Effector memory CD8-positive, alpha-beta T cell (primary cell): ENCODE results near the gene IDH1.
"Not testable (repeated sequence)": the region's sequence is repeated elsewhere in the genome, so short reads cannot be mapped to it uniquely, and the experiment has no call there.

ENCODE experiments used
- ATAC-seq: fragments of 150-1000 bp; cut with Tn5 transposase; replicated peaks from 2 replicates; pipeline ENCODE4 v1.10.0; 2021; ENCODE audit warnings: mild to moderate bottlenecking, moderate library complexity
- DNase-seq, 3 experiments: peaks; one replicate each; pipeline ENCODE4 v3.0.0; 2021
- H3K27ac Mint-ChIP-seq, 2 donors: one replicate each; pipeline ENCODE4 v1.8.0; 2022; ENCODE audit warnings: mild to moderate bottlenecking in 2 of 2, mixed read lengths in 2 of 2, moderate library complexity in 2 of 2
- H3K27me3 Mint-ChIP-seq, 2 donors: one replicate each; pipeline ENCODE4 v1.8.0; 2022; ENCODE audit warnings: mixed read lengths in 2 of 2
- H3K36me3 Mint-ChIP-seq: one replicate; pipeline ENCODE4 v1.8.0; 2022; ENCODE audit warnings: mild to moderate bottlenecking, moderate library complexity, mixed read lengths; ENCODE audit not compliant: insufficient read depth
- H3K4me1 Mint-ChIP-seq, 2 donors: one replicate each; pipeline ENCODE4 v1.8.0; 2022; ENCODE audit warnings: low read depth in 2 of 2, mixed read lengths in 2 of 2
- H3K4me3 Mint-ChIP-seq, 2 donors: one replicate each; pipeline ENCODE4 v1.8.0; 2022; ENCODE audit warnings: mild to moderate bottlenecking in 2 of 2, mixed read lengths in 2 of 2, moderate library complexity in 2 of 2
- H3K9me3 Mint-ChIP-seq, 2 donors: one replicate each; pipeline ENCODE4 v1.8.0; 2022; ENCODE audit warnings: mixed read lengths in 2 of 2

The IDH1 gene

GRCh38 chr2:208227581-208228232, 27.2 kb downstream of the IDH1 start:
- H3K27ac Mint-ChIP-seq = no peak overlapping the region

GRCh38 chr2:208224802-208225201, 30.1 kb downstream of the IDH1 start:
- H3K4me3 Mint-ChIP-seq = no peak overlapping the region

More at GRCh38 chr2:208227581-208228232, 27.2 kb downstream of the IDH1 start:
- H3K9me3 Mint-ChIP-seq = no peaks in the 10 kb centered on the region
- H3K36me3 Mint-ChIP-seq = no peaks in the 10 kb centered on the region
- H3K4me1 Mint-ChIP-seq = no peaks in the 10 kb centered on the region
- no peak for DNase-seq
- no peak overlapping the region for H3K4me3 Mint-ChIP-seq
- no peak for ATAC-seq
- H3K27me3 Mint-ChIP-seq = no peaks in the 10 kb centered on the region

GRCh38 chr2:208222351-208222750, 32.5 kb downstream of the IDH1 start:
- H3K4me3 Mint-ChIP-seq = no peak overlapping the region
- ATAC-seq (no peak), DNase-seq (no peak)
- H3K4me1 Mint-ChIP-seq = no peaks in the 10 kb centered on the region
- no peaks in the 10 kb centered on the region for H3K36me3 Mint-ChIP-seq
- H3K27ac Mint-ChIP-seq = no peak overlapping the region
- no peaks in the 10 kb centered on the region for H3K9me3 Mint-ChIP-seq
- no peaks in the 10 kb centered on the region for H3K27me3 Mint-ChIP-seq

More at GRCh38 chr2:208224802-208225201, 30.1 kb downstream of the IDH1 start:
- Mint-ChIP-seq H3K4me1 (no peaks in the 10 kb centered on the region), H3K36me3 (no peaks in the 10 kb centered on the region), H3K9me3 (no peaks in the 10 kb centered on the region), H3K27ac (no peak overlapping the region), H3K27me3 (no peaks in the 10 kb centered on the region)
- ATAC-seq = no peak
- no peak for DNase-seq

- not testable (repeated sequence) for H3K9me3 Mint-ChIP-seq, H3K27me3 Mint-ChIP-seq, H3K27ac Mint-ChIP-seq, H3K36me3 Mint-ChIP-seq, H3K4me3 Mint-ChIP-seq, DNase-seq, H3K4me1 Mint-ChIP-seq, ATAC-seq
These were observed 33.0 kb downstream of the IDH1 start for GRCh38 chr2:208221873-208222272.

- peaks cover 0 to 4% of the 10 kb centered on the region in 2 donors for H3K4me1 Mint-ChIP-seq
- DNase-seq (no peak), ATAC-seq (no peak)
- peaks cover 9 to 17% of the 10 kb centered on the region in 2 donors for H3K27me3 Mint-ChIP-seq
- H3K9me3 Mint-ChIP-seq = no peaks in the 10 kb centered on the region
- no peak overlapping the region for H3K4me3 Mint-ChIP-seq
- no peak overlapping the region for H3K27ac Mint-ChIP-seq
- H3K36me3 Mint-ChIP-seq = no peaks in the 10 kb centered on the region
These were observed 44.0 kb downstream of the IDH1 start for GRCh38 chr2:208210688-208211451.

- no peaks in the 10 kb centered on the region for H3K4me1 Mint-ChIP-seq
- no peaks in the 10 kb centered on the region for H3K36me3 Mint-ChIP-seq
- H3K27ac Mint-ChIP-seq = no peak overlapping the region
- ATAC-seq (no peak), DNase-seq (no peak)
- H3K4me3 Mint-ChIP-seq = no peak overlapping the region
- H3K27me3 Mint-ChIP-seq = peaks cover 9 to 25% of the 10 kb centered on the region in 2 donors
- no peaks in the 10 kb centered on the region for H3K9me3 Mint-ChIP-seq
These were observed 46.4 kb downstream of the IDH1 start for GRCh38 chr2:208208335-208209085.

GRCh38 chr2:208207769-208208168, 47.1 kb downstream of the IDH1 start:
- DNase-seq (no peak), ATAC-seq (no peak)
- no peak overlapping the region for H3K27ac Mint-ChIP-seq
- no peaks in the 10 kb centered on the region for H3K4me1 Mint-ChIP-seq
- H3K36me3 Mint-ChIP-seq = no peaks in the 10 kb centered on the region
- H3K27me3 Mint-ChIP-seq = peaks cover 9 to 26% of the 10 kb centered on the region in 2 donors
- no peak overlapping the region for H3K4me3 Mint-ChIP-seq
- H3K9me3 Mint-ChIP-seq = no peaks in the 10 kb centered on the region

GRCh38 chr2:208204166-208204565, 50.7 kb downstream of the IDH1 start:
- no peaks in the 10 kb centered on the region for H3K9me3 Mint-ChIP-seq
- DNase-seq = no peak
- peaks cover 3 to 29% of the 10 kb centered on the region in 2 donors for H3K27me3 Mint-ChIP-seq
- H3K36me3 Mint-ChIP-seq = no peaks in the 10 kb centered on the region
- no peak overlapping the region for H3K4me3 Mint-ChIP-seq
- H3K27ac Mint-ChIP-seq = no peak overlapping the region
- no peak for ATAC-seq
- no peaks in the 10 kb centered on the region for H3K4me1 Mint-ChIP-seq

GRCh38 chr2:208195531-208195930, 59.3 kb downstream of the IDH1 start:
- DNase-seq = no peak
- H3K27ac Mint-ChIP-seq = no peak overlapping the region
- no peak for ATAC-seq
- H3K9me3 Mint-ChIP-seq = no peaks in the 10 kb centered on the region
- H3K4me1 Mint-ChIP-seq = no peaks in the 10 kb centered on the region
- H3K27me3 Mint-ChIP-seq = peaks cover 0 to 20% of the 10 kb centered on the region in 2 donors
- H3K4me3 Mint-ChIP-seq = no peak overlapping the region
- H3K36me3 Mint-ChIP-seq = peaks cover 3% of the 10 kb centered on the region

GRCh38 chr2:208192611-208193236, 62.1 kb downstream of the IDH1 start:
- Mint-ChIP-seq H3K36me3 (peaks cover 3% of the 10 kb centered on the region), H3K4me3 (no peak overlapping the region), H3K27me3 (peaks cover 0 to 21% of the 10 kb centered on the region in 2 donors), H3K27ac (no peak overlapping the region), H3K9me3 (no peaks in the 10 kb centered on the region), H3K4me1 (no peaks in the 10 kb centered on the region)
- ATAC-seq (no peak), DNase-seq (no peak)

GRCh38 chr2:208189810-208190503, 64.9 kb downstream of the IDH1 start, which contains the start of gene C2orf80:
TSS of gene C2orf80 (minus strand) at chr2:208190030. CDS start at chr2:208186986, 3,044 bp downstream.
- Mint-ChIP-seq H3K27ac (no peak within 1 kb of the TSS), H3K4me1 (no peaks in the 10 kb centered on the region), H3K9me3 (no peaks in the 10 kb centered on the region), H3K27me3 (peaks cover 9 to 20% of the 10 kb centered on the region in 2 donors), H3K4me3 (no peak within 1 kb of the TSS), H3K36me3 (no peaks in the 10 kb centered on the region)
- DNase-seq = no peak
- no peak for ATAC-seq

GRCh38 chr2:208189069-208189809, 65.6 kb downstream of the IDH1 start:
- Mint-ChIP-seq H3K4me3 (no peak overlapping the region), H3K4me1 (no peaks in the 10 kb centered on the region), H3K9me3 (no peaks in the 10 kb centered on the region), H3K27me3 (peaks cover 15 to 28% of the 10 kb centered on the region in 2 donors), H3K36me3 (no peaks in the 10 kb centered on the region), H3K27ac (no peak overlapping the region)
- ATAC-seq (no peak), DNase-seq (no peak)
